Kidney (tissue), 14 donors: ENCODE measurements around the gene KCNA3. TPM values are rescaled to one million over a fixed set of nuclear protein-coding genes. Genes with fewer than 3 reads are reported as not detected.

Source experiments
- DNase-seq, 5 donors: peaks; one replicate each; pipeline ENCODE4 v3.0.0-alpha.2; 2013 to 2020
- FAIRE-seq: peaks from 2 replicates; lab custom pipeline; 2012; peaks lifted over from hg19 to GRCh38; lab: Jason Lieb, UNC
- H3K27ac ChIP-seq, 2 donors: one replicate each; pipeline ENCODE4 v1.7.0; 2013; ENCODE audit warnings: low read depth in 2 of 2, low read length in 2 of 2, inconsistent platforms in 1 of 2
- H3K27me3 ChIP-seq: one replicate; pipeline ENCODE4 v1.7.1; 2013; ENCODE audit warnings: low read length, inconsistent platforms; ENCODE audit not compliant: control insufficient read depth, insufficient read depth
- H3K36me3 ChIP-seq, 3 donors: one replicate each; pipeline versions ENCODE4 v1.7.0 to v1.7.1; 2013; ENCODE audit warnings: low read length in 3 of 3, control low read depth in 1 of 3, inconsistent platforms in 1 of 3; ENCODE audit not compliant: insufficient read depth in 3 of 3, control insufficient read depth in 2 of 3
- H3K4me1 ChIP-seq, 3 donors: one replicate each; pipeline versions ENCODE4 v1.7.0 to v1.7.1; 2013; ENCODE audit warnings: low read length in 3 of 3, inconsistent platforms in 1 of 3, low read depth in 1 of 3; ENCODE audit not compliant: control insufficient read depth in 2 of 3, insufficient read depth in 2 of 3
- H3K4me3 ChIP-seq, 3 donors: one replicate each; pipeline versions ENCODE4 v1.7.0 to v1.8.1; 2013; ENCODE audit warnings: low read length in 3 of 3, control low read depth in 1 of 3, inconsistent platforms in 1 of 3
- H3K9ac ChIP-seq, 3 donors: one replicate each; pipeline versions ENCODE4 v1.7.0 to v1.7.1; 2013; ENCODE audit warnings: low read length in 3 of 3, control low read depth in 1 of 3, inconsistent platforms in 1 of 3
- H3K9me3 ChIP-seq, 3 donors: one replicate each; pipeline versions ENCODE4 v1.7.0 to v1.7.1; 2013; ENCODE audit warnings: low read length in 3 of 3, control low read depth in 1 of 3, inconsistent platforms in 1 of 3; ENCODE audit not compliant: control insufficient read depth in 2 of 3, insufficient read depth in 1 of 3
- CTCF ChIP-seq: IDR thresholded peaks from 3 replicates; pipeline ENCODE4 v1.5.1; 2012; ENCODE audit warnings: mild to moderate bottlenecking, moderate library complexity, borderline replicate concordance; ENCODE audit not compliant: insufficient read depth; ENCODE audit errors: extremely low read depth
- intact Hi-C: fragments of 100-400 bp; cut with DNase I; formaldehyde crosslinking; loops from one replicate; pipeline ENCODE4 v1.11.1; 2022
- polyA plus RNA-seq: library from polyadenylated mRNA; stranded (reverse); fragments of 350-450 nt; fragmentation: Illumina TruSeq; extraction: RNeasy Lipid Tissue Mini Kit (QIAGEN cat#74804); gene quantifications from one replicate; pipeline ENCODE4 v1.2.3, GENCODE V29; 2014; ENCODE audit warnings: low read depth, low replicate concordance; ENCODE audit not compliant: insufficient read depth
- total RNA-seq: library from RNA; stranded (reverse); fragmentation: NEBNext Ultra II Directional; extraction: Animal tissue kit (Norgen Biotek cat#: 25700); gene quantifications from one replicate; pipeline ENCODE4 v1.2.1, GENCODE V29; 2021
- donor health status: control.
- donor health status: control.
- donor health status: control.
- donor health status: control.
- donor health status: control.
- donor health status: DM: yes; HTN: yes; CAD: no.
- donor health status: Normal renal cell carcinoma (clear cell type).

The KCNA3 gene
- total and polyA plus RNA-seq, 2 donors from 2014 or later: 6.7 TPM; not detected in 1

- intact Hi-C loops: no loop called here
- no peak for TF ChIP-seq CTCF
- no peak overlapping the region for H3K9ac ChIP-seq
- no peaks in the 10 kb centered on the region for H3K4me1 ChIP-seq
- no peak overlapping the region for H3K27ac ChIP-seq
- no peaks in the 10 kb centered on the region for H3K36me3 ChIP-seq
- H3K4me3 ChIP-seq: no peak overlapping the region
- no peak for FAIRE-seq
- H3K27me3 ChIP-seq: peaks cover 19% of the 10 kb centered on the region
- peak in 1 of 5 donors; percentile 19 for DNase-seq
- no peaks in the 10 kb centered on the region for H3K9me3 ChIP-seq
These were observed 2.8 kb upstream of the KCNA3 start for GRCh38 chr1:110677526-110677925.

GRCh38 chr1:110676970-110677369 is 2.2 kb upstream of the KCNA3 start:
- H3K4me3 ChIP-seq: no peak overlapping the region
- FAIRE-seq: no peak

GRCh38 chr1:110675060-110675791 is 486 bp upstream of the KCNA3 start:
- H3K9me3 ChIP-seq: no peaks in the 10 kb centered on the region
- intact Hi-C loops: no loop called here
- TF ChIP-seq CTCF: no peak
- no peaks in the 10 kb centered on the region for H3K4me1 ChIP-seq
- no peak overlapping the region for H3K27ac ChIP-seq
- H3K27me3 ChIP-seq: peaks cover 35% of the 10 kb centered on the region
- FAIRE-seq: no peak
- H3K9ac ChIP-seq: no peak overlapping the region
- peak in 2 of 5 donors; percentile 8 to 37 for DNase-seq
- H3K4me3 ChIP-seq: peak overlapping the region in 1 of 3 donors; percentile 21
- H3K36me3 ChIP-seq: no peaks in the 10 kb centered on the region

More at GRCh38 chr1:110676970-110677369, 2.2 kb upstream of the KCNA3 start:
- Histone ChIP-seq H3K27me3 (peaks cover 25% of the 10 kb centered on the region), H3K36me3 (no peaks in the 10 kb centered on the region), H3K4me1 (no peaks in the 10 kb centered on the region), H3K9ac (no peak overlapping the region), H3K27ac (no peak overlapping the region), H3K9me3 (no peaks in the 10 kb centered on the region)
- no peak for TF ChIP-seq CTCF
- intact Hi-C loops: no loop called here
- peak in 1 of 5 donors; percentile 16 for DNase-seq
